ENCODE results near the gene PLAAT4.
"Not testable (repeated sequence)": the region's sequence is repeated elsewhere in the genome, so short reads cannot be mapped to it uniquely, and the experiment has no call there.

PLAAT4 gene

GRCh38 chr11:63573881-63574855 lies 37.6 kb downstream of the PLAAT4 start:
- DNase-seq = peak; percentile 28

DNA sequence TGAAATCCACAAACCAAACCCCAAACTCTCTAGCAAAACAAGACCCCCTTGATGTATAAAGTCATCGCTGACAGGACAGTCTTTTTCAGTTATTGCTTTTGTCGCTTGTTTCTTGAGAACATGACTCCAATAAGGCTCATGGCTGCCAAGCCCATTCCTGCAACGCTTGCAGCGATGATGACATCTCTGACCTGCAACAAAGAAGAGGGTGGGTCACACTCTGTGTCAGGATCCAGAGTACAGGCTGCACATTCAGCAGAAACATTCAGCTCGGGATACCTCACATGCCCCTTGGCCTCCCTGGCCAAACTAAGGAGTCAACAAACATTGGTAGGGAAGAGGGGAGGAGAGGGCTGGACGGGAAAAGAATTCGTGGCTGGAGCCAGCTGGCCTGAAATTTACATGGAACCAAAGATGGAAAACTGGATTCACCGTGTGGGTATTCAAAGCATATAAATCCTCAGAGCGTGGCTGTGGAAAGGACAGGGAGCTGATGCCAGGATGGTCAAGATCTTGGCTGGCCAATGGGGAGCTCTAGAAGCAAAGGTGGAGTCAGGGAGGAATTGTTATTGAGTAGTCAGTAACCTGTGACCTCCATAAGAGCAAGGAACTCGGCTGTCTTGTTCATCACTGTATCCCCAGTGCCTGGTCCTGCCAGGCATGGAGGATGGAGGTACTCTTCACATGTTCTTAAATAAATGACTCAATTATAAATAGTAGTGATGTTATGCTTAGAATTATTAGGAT lies 38.4 kb downstream of the PLAAT4 start:
- DNase-seq = no peak

DNA sequence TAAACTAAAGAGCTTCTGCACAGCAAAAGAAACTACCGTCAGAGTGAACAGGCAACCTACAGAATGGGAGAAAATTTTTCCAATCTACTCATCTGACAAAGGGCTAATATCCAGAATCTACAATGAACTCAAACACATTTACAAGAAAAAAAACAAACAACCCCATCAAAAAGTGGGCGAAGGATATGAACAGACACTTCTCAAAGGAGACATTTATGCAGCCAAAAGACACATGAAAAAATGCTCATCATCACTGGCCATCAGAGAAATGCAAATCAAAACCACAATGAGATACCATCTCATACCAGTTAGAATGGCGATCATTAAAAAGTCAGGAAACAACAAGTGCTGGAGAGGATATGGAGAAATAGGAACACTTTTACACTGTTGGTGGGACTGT lies 42.3 kb downstream of the PLAAT4 start:
- DNase-seq = not testable (repeated sequence)

GRCh38 chr11:63581224-63581623 lies 44.6 kb downstream of the PLAAT4 start:
- not testable (repeated sequence) for DNase-seq

- no peak for DNase-seq
Measured at GRCh38 chr11:63583357-63583677, 46.7 kb downstream of the PLAAT4 start.

DNA sequence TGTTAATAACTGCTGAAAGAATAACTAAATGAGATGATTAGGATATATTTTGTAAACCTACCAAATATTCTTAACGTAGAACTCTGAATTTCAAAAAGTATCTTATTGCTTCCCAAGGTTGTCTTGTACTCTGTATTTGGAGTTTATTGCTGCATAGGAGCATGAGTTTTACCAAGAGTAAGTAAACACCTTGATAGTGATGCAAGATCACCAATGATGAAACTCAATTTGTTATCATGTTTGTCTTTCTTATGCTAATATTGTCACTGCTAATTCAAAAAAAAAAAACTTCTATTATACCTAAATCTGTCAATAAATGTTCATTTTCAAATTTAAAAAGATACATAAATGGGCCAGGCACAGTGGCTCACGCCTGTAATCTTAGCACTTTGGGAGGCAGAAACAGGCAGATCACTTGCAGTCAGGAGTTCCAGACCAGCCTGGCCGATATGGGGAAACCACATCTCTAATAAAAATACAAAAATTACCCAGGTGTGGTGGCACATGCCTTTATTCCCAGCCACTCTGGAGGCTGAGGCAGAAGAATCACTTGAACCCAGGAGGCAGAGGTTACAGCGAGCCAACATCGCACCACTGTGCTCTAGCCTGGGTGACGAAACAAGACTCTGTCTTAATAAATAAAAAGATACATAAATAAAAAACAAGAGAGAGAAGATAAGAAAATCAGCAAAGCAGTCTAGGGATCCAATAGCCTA lies 50.0 kb downstream of the PLAAT4 start:
- DNase-seq = no peak

- DNase-seq = no peak
Measured at GRCh38 chr11:63589000-63589399, 52.4 kb downstream of the PLAAT4 start.

GRCh38 chr11:63590024-63590788 lies 53.6 kb downstream of the PLAAT4 start:
- no peak for DNase-seq

GRCh38 chr11:63592975-63593395 lies 56.4 kb downstream of the PLAAT4 start:
- peak; percentile 33 for DNase-seq

DNA sequence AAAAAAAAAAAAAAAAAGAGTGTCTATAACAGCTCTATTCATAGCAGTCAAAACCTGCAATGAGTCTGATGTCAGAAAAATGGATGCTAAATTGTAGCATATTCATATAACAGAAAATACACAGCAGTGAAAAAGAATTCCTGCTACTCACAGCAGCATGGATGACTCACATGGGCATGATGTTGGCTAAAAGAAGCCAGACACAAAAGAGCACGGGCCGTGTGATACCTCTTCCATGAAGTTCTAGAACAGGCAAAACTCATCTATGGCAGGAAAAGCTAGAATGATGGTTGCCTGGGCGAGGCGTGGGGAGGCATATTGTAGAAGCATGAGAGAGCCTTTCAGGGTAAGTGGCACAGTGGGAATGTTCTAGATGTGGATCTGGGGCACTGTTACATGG lies 58.7 kb downstream of the PLAAT4 start:
- no peak for DNase-seq
